Liver (tissue), 9 donors: ENCODE results near the gene WDR77. TPM values are rescaled to one million over a fixed set of nuclear protein-coding genes. Genes with fewer than 3 reads are reported as not detected.

Experiments used
- DNase-seq: peaks from one replicate; pipeline ENCODE4 v3.0.0-alpha.2; 2017; ENCODE audit warnings: low spot score
- H3K27ac ChIP-seq, 2 donors: one replicate each; pipeline ENCODE4 v1.7.0; 2013; ENCODE audit warnings: inconsistent platforms in 2 of 2, low read length in 2 of 2, control low read depth in 1 of 2, low read depth in 1 of 2, mild to moderate bottlenecking in 1 of 2
- H3K27me3 ChIP-seq, 4 donors: one replicate each; pipeline versions ENCODE4 v1.6.1 to v1.7.0; 2013; ENCODE audit warnings: low read length in 3 of 4, inconsistent platforms in 1 of 4, mild to moderate bottlenecking in 1 of 4, moderate library complexity in 1 of 4; ENCODE audit not compliant: control insufficient read depth in 4 of 4, insufficient read depth in 4 of 4
- H3K36me3 ChIP-seq, 4 donors: one replicate each; pipeline versions ENCODE4 v1.6.1 to v1.7.0; 2013; ENCODE audit warnings: low read length in 3 of 4, mild to moderate bottlenecking in 3 of 4, low read depth in 1 of 4, moderate library complexity in 1 of 4; ENCODE audit not compliant: control insufficient read depth in 4 of 4, insufficient read depth in 3 of 4
- H3K4me1 ChIP-seq, 4 donors: one replicate each; pipeline versions ENCODE4 v1.6.1 to v1.7.0; 2013; ENCODE audit warnings: low read length in 3 of 4, mild to moderate bottlenecking in 3 of 4, moderate library complexity in 1 of 4; ENCODE audit not compliant: control insufficient read depth in 4 of 4, insufficient read depth in 4 of 4
- H3K4me3 ChIP-seq, 3 donors: one replicate each; pipeline versions ENCODE4 v1.6.1 to v1.7.0; 2013; ENCODE audit warnings: low read length in 3 of 3, control low read depth in 1 of 3, low read depth in 1 of 3, mild to moderate bottlenecking in 1 of 3
- H3K9ac ChIP-seq, 2 donors: one replicate each; pipeline ENCODE4 v1.7.0; 2013; ENCODE audit warnings: low read length in 2 of 2, mild to moderate bottlenecking in 2 of 2, moderate library complexity in 2 of 2, control low read depth in 1 of 2, low read depth in 1 of 2
- H3K9me3 ChIP-seq, 4 donors: one replicate each; pipeline versions ENCODE4 v1.6.1 to v1.7.0; 2013; ENCODE audit warnings: low read length in 3 of 4; ENCODE audit not compliant: control insufficient read depth in 4 of 4
- CTCF ChIP-seq: fragments of 150-350 bp; IDR thresholded peaks from 2 replicates; pipeline ENCODE4 v1.5.1; 2017; ENCODE audit warnings: improper control_type of control experiment, low read depth, low read length; ENCODE audit not compliant: missing input control
- EGR1 ChIP-seq, 2 donors: IDR thresholded peaks; 2 replicates each; pipeline ENCODE4 v1.6.1; 2016 to 2018; ENCODE audit warnings: antibody characterized with exemption in 2 of 2, low read depth in 2 of 2
- FOXA2 ChIP-seq: IDR thresholded peaks from 2 replicates; pipeline ENCODE4 v1.6.1; 2016; ENCODE audit warnings: antibody characterized with exemption
- HNF4A ChIP-seq, 2 donors: conservative IDR thresholded peaks; 2 replicates each; pipeline ENCODE4 v1.6.1; 2016; ENCODE audit warnings: antibody characterized with exemption in 2 of 2, mild to moderate bottlenecking in 2 of 2
- HNF4G ChIP-seq: IDR thresholded peaks from 2 replicates; pipeline ENCODE4 v1.6.1; 2016; ENCODE audit warnings: antibody characterized with exemption
- NR2F2 ChIP-seq: IDR thresholded peaks from 2 replicates; pipeline ENCODE4 v1.6.1; 2016; ENCODE audit warnings: antibody characterized with exemption
- REST ChIP-seq: IDR thresholded peaks from 2 replicates; pipeline ENCODE4 v1.6.1; 2016; ENCODE audit warnings: antibody characterized with exemption, mild to moderate bottlenecking
- RXRA ChIP-seq, 2 donors: IDR thresholded peaks; 2 replicates each; pipeline ENCODE4 v1.6.1; 2017 to 2018; ENCODE audit warnings: antibody characterized with exemption in 2 of 2, mild to moderate bottlenecking in 1 of 2
- SP1 ChIP-seq: IDR thresholded peaks from 2 replicates; pipeline ENCODE4 v1.6.1; 2018; ENCODE audit warnings: antibody characterized with exemption, mild to moderate bottlenecking
- YY1 ChIP-seq: IDR thresholded peaks from 2 replicates; pipeline ENCODE4 v1.6.1; 2016; ENCODE audit warnings: antibody characterized with exemption, mild to moderate bottlenecking
- WGBS: extraction: QIAGEN DNeasy Blood & Tissue Kit; methylation state at CpG from one replicate; pipeline ENCODE4 v1.1.7; 2013; 5-methylcytosine and 5-hydroxymethylcytosine counted together
- polyA plus RNA-seq, 2 donors: library from polyadenylated mRNA; stranded (reverse) in 1 of 2; unstranded in 1 of 2; fragments of 200-250 nt in 1 of 2; fragments of >200 nt in 1 of 2; fragmentation: Nextera tagmentation in 1 of 2; extraction: Ambion mirVana in 1 of 2; gene quantifications; one replicate each; pipeline versions ENCODE4 v1.2.1 to v1.2.3, GENCODE V29; 2013 to 2015
- total RNA-seq, 2 donors: library from RNA; depleted of rRNA; stranded (reverse); fragments of >200 nt; gene quantifications; one replicate each; pipeline ENCODE4 v1.2.3, GENCODE V29; 2014
- TF ChIP-seq, protein P1 (sequence below): IDR thresholded peaks from 2 replicates; pipeline ENCODE4 v1.6.1; 2016; ENCODE audit warnings: antibody characterized with exemption
- TF ChIP-seq, protein P2 (sequence below): IDR thresholded peaks from 2 replicates; pipeline ENCODE4 v1.6.1; 2016; ENCODE audit warnings: antibody characterized with exemption
- donor health status: healthy.
- donor health status: healthy.
- donor health status: healthy.
- donor health status: healthy.
- donor health status: healthy.

Gene WDR77
- total and polyA plus RNA-seq, 4 donors, result 12.7 to 25.3 (median 19.9) TPM

DNA sequence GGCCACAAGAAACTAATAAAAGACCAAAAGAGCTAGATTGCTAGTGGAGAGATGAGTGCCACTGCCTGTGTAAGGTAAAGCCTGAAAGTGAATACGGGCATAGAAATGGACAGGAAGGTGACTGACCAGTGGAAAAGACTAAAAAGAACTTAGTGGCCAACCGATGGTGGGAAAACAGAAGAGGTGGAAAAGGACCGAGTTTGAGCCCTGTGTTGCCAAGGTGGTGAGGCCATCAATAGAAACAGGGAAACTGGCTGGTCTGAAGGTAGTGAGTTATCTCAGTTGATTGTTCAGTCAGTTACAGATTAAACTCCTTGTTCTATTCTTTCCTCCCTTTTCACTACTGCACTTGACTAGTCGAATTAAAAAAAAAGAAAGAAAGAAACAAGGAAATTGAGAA is 2.5 kb downstream of the WDR77 start (continued):
- TF ChIP-seq, protein P1, sequence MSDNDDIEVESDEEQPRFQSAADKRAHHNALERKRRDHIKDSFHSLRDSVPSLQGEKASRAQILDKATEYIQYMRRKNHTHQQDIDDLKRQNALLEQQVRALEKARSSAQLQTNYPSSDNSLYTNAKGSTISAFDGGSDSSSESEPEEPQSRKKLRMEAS, result no peak
- TF ChIP-seq NR2F2 (no peak), REST (no peak), YY1 (no peak), HNF4A (conservative IDR thresholded peaks at IDR 0.05) (no peak), SP1 (no peak)

DNA sequence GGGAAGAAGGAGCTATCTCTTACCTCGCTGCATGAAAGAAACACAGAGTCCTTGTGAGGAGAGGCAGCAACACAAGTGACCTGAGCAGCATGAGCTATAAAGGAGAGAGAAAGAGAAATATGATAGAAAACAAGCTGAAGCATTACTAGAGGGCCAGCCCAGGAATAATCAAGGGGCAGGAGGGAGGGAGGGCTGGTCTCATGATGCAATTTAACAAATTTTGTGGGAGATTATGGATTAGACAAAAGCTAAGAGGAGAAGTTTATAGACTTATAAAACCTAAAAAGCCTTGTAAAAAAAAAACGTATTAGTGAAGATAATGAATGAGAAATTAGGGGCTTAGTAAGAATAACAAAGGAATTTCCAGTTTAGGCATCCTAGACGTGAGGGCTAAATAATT is 5.0 kb downstream of the WDR77 start:
- peaks cover 8 to 46% (median 37%) of the 10 kb centered on the region in 4 donors for H3K36me3 ChIP-seq
- no peak overlapping the region for H3K4me3 ChIP-seq
- H3K27me3 ChIP-seq, result no peaks in the 10 kb centered on the region
- H3K27ac ChIP-seq, result no peak overlapping the region
- no peaks in the 10 kb centered on the region for H3K9me3 ChIP-seq
- WGBS, result 79% methylated on average over 3 of the region's 3 CpGs
- H3K4me1 ChIP-seq, result peaks cover 0 to 15% (median 9%) of the 10 kb centered on the region in 4 donors
- DNase-seq, result no peak
- H3K9ac ChIP-seq, result no peak overlapping the region
- TF ChIP-seq EGR1 (IDR thresholded peaks at IDR 0.05; ENCODE audit: low read depth in 2 of 2) (no peak), NR2F2 (no peak), HNF4G (no peak), YY1 (no peak), FOXA2 (no peak), CTCF (no peak)
- TF ChIP-seq, protein P2, sequence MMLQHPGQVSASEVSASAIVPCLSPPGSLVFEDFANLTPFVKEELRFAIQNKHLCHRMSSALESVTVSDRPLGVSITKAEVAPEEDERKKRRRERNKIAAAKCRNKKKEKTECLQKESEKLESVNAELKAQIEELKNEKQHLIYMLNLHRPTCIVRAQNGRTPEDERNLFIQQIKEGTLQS, result no peak

- DNase-seq, result no peak
- Histone ChIP-seq H3K4me3 (no peak overlapping the region), H3K27ac (no peak overlapping the region), H3K36me3 (peaks cover 8 to 60% (median 50%) of the 10 kb centered on the region in 4 donors), H3K9ac (no peak overlapping the region), H3K9me3 (no peaks in the 10 kb centered on the region), H3K4me1 (peaks cover 0 to 4% (median 3%) of the 10 kb centered on the region in 4 donors), H3K27me3 (no peaks in the 10 kb centered on the region)
- 84% methylated on average over 4 of the region's 4 CpGs for WGBS
- TF ChIP-seq, protein P1, result no peak
- TF ChIP-seq RXRA (IDR thresholded peaks at IDR 0.05), result no peak
These were observed 6.6 kb downstream of the WDR77 start for GRCh38 chr1:111442457-111442856.
